Measurements from ENCODE around the gene LRRC32.

The LRRC32 gene

DNA sequence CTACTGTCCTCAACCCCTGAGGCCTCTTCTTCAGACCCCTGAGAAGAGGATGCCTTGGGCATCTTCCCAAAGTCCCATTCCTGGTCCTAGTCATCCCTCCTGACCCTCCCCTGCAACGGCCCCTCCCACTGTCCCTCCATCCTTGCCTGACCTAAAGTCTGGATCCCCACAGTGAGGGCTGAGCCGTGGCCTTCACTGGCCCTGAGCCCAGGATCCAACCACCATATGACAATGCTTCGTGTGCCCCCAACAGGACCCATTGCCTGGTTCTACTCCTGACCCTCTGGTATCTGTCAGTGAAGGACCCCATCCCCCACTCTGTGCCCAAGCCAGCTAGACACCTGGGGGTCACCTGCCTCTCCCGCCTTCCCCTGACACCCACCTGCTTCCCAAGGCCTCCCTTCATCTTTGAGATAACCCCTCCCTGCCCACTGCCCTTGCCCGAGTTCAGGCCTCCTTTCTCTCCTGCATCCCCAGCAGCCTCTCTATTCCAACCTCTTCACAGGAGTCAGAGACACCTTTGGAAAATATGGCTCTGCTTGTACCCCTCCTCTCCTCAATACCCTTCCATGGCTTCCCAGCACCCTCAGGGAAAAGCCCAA, 48.0 kb downstream of the LRRC32 start:
- Histone ChIP-seq H3K27me3 (ENCODE audit: low read length) (no peaks in the 10 kb centered on the region), H3F3A (ENCODE audit: insufficient read depth) (no peaks in the 10 kb centered on the region), H3K9ac (ENCODE audit: low read length) (no peak overlapping the region), H2AFZ (ENCODE audit: low read depth, low read length, severe bottlenecking) (no peak overlapping the region), H4K20me1 (ENCODE audit: low read depth, low read length) (no peaks in the 10 kb centered on the region), H3K36me3 (ENCODE audit: low read length) (no peaks in the 10 kb centered on the region), H3K9me2 (replicated peaks; ENCODE audit: insufficient read depth, low read length) (no peaks in the 10 kb centered on the region), H3K79me2 (ENCODE audit: insufficient read depth, low read length) (no peaks in the 10 kb centered on the region), H3K27ac (ENCODE audit: low read depth, low read length) (no peak overlapping the region), H3K4me2 (ENCODE audit: low read depth, low read length, poor library complexity, severe bottlenecking) (no peak overlapping the region), H3K4me3 (ENCODE audit: insufficient read depth, low read length, poor library complexity, severe bottlenecking) (no peak overlapping the region), H3K9me3 (ENCODE audit: insufficient read depth, low read length) (no peaks in the 10 kb centered on the region; the same call in 1 of the 2 replicates)
- TF ChIP-seq, protein P1, sequence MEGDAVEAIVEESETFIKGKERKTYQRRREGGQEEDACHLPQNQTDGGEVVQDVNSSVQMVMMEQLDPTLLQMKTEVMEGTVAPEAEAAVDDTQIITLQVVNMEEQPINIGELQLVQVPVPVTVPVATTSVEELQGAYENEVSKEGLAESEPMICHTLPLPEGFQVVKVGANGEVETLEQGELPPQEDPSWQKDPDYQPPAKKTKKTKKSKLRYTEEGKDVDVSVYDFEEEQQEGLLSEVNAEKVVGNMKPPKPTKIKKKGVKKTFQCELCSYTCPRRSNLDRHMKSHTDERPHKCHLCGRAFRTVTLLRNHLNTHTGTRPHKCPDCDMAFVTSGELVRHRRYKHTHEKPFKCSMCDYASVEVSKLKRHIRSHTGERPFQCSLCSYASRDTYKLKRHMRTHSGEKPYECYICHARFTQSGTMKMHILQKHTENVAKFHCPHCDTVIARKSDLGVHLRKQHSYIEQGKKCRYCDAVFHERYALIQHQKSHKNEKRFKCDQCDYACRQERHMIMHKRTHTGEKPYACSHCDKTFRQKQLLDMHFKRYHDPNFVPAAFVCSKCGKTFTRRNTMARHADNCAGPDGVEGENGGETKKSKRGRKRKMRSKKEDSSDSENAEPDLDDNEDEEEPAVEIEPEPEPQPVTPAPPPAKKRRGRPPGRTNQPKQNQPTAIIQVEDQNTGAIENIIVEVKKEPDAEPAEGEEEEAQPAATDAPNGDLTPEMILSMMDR (IDR thresholded peaks at IDR 0.05; ENCODE audit: insufficient read depth, low read length, poor library complexity, severe bottlenecking), result no peak
- no peak for TF ChIP-seq EZH2phosphoT487 (conservative IDR thresholded peaks at IDR 0.05; ENCODE audit: low read length)

DNA sequence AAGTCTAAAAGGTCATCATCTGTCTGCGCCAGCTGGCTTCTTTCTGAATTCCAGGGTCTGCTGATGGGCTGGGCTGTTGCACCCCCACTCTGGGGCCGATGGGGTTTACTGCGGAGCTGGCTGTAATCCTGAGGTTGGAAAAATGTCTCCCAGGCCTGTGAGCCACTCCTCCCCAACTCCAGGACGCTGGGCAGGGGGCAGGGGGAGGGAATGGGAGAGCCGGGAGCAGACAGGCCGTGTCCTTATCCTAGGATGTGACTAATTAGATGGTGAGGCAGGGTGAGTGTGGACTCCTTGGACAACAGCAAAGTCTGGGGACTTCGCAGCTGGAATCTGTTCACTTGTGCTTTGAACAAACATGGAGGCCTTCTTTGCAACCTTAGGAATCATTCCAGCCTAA, 48.7 kb downstream of the LRRC32 start:
- TF ChIP-seq, protein P1 (IDR thresholded peaks at IDR 0.05; ENCODE audit: insufficient read depth, low read length, poor library complexity, severe bottlenecking), result no peak
- TF ChIP-seq EZH2phosphoT487 (conservative IDR thresholded peaks at IDR 0.05; ENCODE audit: low read length), result no peak
- Histone ChIP-seq H3F3A (ENCODE audit: insufficient read depth) (no peaks in the 10 kb centered on the region), H3K79me2 (ENCODE audit: insufficient read depth, low read length) (no peaks in the 10 kb centered on the region), H2AFZ (ENCODE audit: low read depth, low read length, severe bottlenecking) (no peak overlapping the region), H3K9me3 (ENCODE audit: insufficient read depth, low read length) (no peaks in the 10 kb centered on the region; the same call in 1 of the 2 replicates), H4K20me1 (ENCODE audit: low read depth, low read length) (no peaks in the 10 kb centered on the region), H3K27me3 (ENCODE audit: low read length) (no peaks in the 10 kb centered on the region), H3K36me3 (ENCODE audit: low read length) (no peaks in the 10 kb centered on the region), H3K9ac (ENCODE audit: low read length) (no peak overlapping the region), H3K4me2 (ENCODE audit: low read depth, low read length, poor library complexity, severe bottlenecking) (no peak overlapping the region), H3K27ac (ENCODE audit: low read depth, low read length) (no peak overlapping the region), H3K9me2 (replicated peaks; ENCODE audit: insufficient read depth, low read length) (no peaks in the 10 kb centered on the region), H3K4me3 (ENCODE audit: insufficient read depth, low read length, poor library complexity, severe bottlenecking) (no peak overlapping the region)

DNA sequence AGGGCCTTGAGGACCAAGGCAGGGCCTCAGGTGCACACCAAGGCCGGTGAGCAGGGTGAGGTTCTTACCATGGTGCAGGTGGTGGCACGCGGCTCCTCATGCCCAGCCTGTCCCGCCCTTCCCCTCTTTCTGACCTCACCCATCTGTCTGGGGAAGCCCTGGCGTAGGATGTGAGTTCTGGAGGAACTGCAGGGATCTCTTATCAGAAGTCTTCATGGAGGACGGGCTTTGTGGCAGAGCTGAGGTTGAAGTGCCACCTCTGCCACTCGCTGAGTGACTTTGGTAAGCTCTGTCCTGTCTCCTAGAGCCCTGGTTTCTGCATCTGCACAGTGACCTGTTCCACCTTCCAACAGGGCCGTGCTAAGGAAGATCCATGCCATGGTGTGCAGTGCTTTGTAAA, 49.1 kb downstream of the LRRC32 start:
- no peaks in the 10 kb centered on the region for H4K20me1 ChIP-seq (ENCODE audit: low read depth, low read length)
- H3K9me2 ChIP-seq (replicated peaks; ENCODE audit: insufficient read depth, low read length), result no peaks in the 10 kb centered on the region
- no peak overlapping the region for H3K4me2 ChIP-seq (ENCODE audit: low read depth, low read length, poor library complexity, severe bottlenecking)
- no peaks in the 10 kb centered on the region for H3K36me3 ChIP-seq (ENCODE audit: low read length)
- H3K27me3 ChIP-seq (ENCODE audit: low read length), result no peaks in the 10 kb centered on the region
- no peak overlapping the region for H3K27ac ChIP-seq (ENCODE audit: low read depth, low read length)
- no peaks in the 10 kb centered on the region for H3F3A ChIP-seq (ENCODE audit: insufficient read depth)
- H3K9me3 ChIP-seq (ENCODE audit: insufficient read depth, low read length), result no peaks in the 10 kb centered on the region; the same call in 1 of the 2 replicates
- H3K79me2 ChIP-seq (ENCODE audit: insufficient read depth, low read length), result no peaks in the 10 kb centered on the region
- no peak overlapping the region for H3K4me3 ChIP-seq (ENCODE audit: insufficient read depth, low read length, poor library complexity, severe bottlenecking)
- H3K9ac ChIP-seq (ENCODE audit: low read length), result no peak overlapping the region
- TF ChIP-seq, protein P1 (IDR thresholded peaks at IDR 0.05; ENCODE audit: insufficient read depth, low read length, poor library complexity, severe bottlenecking), result no peak
- no peak for TF ChIP-seq EZH2phosphoT487 (conservative IDR thresholded peaks at IDR 0.05; ENCODE audit: low read length)
- H2AFZ ChIP-seq (ENCODE audit: low read depth, low read length, severe bottlenecking), result no peak overlapping the region
